Pancreas (tissue), 10 donors: Measurements from ENCODE around the gene KCNH5. TPM values are rescaled to one million over a fixed set of nuclear protein-coding genes. Genes with fewer than 3 reads are reported as not detected.

Source experiments
- ATAC-seq, 4 donors: fragments of 200-7000 bp; cut with Tn5 transposase; one replicate each; pipeline versions ENCODE4 v1.8.0 to v1.9.1; 2020; ENCODE audit warnings: mild to moderate bottlenecking in 4 of 4, moderate library complexity in 4 of 4
- DNase-seq, 6 donors: peaks; one replicate each; pipeline ENCODE4 v3.0.0-alpha.2; 2020
- FAIRE-seq: peaks from 2 replicates; lab custom pipeline; 2012; peaks lifted over from hg19 to GRCh38; lab: Jason Lieb, UNC
- H3K27ac ChIP-seq, 4 donors: fragments of 200-600 bp; sonication (generic); 1 replicate in 3 of 4; 2 replicates in 1 of 4; pipeline versions ENCODE4 v1.5.0 to v1.8.0; 2020
- H3K27me3 ChIP-seq, 4 donors: fragments of 200-600 bp; one replicate each; pipeline ENCODE4 v1.8.0; 2021
- H3K36me3 ChIP-seq, 3 donors: fragments of 200-600 bp; sonication (generic) in 1 of 3; one replicate each; pipeline versions ENCODE4 v1.5.0 to v1.8.0; 2020 to 2021
- H3K4me1 ChIP-seq, 3 donors: fragments of 200-600 bp; one replicate each; pipeline ENCODE4 v1.8.0; 2021
- H3K4me3 ChIP-seq, 4 donors: fragments of 200-600 bp; sonication (generic) in 2 of 4; one replicate each; pipeline versions ENCODE4 v1.5.0 to v1.8.0; 2020 to 2021
- H3K9me3 ChIP-seq, 4 donors: fragments of 200-600 bp; one replicate each; pipeline ENCODE4 v1.8.0; 2021
- WGBS, 2 donors: extraction: QIAGEN DNeasy Blood & Tissue Kit; methylation state at CpG; one replicate each; pipeline ENCODE4 v1.1.7; 2013; 5-methylcytosine and 5-hydroxymethylcytosine counted together
- intact Hi-C, 3 donors: fragments of 100-400 bp; cut with DNase I; formaldehyde crosslinking; loops; one replicate each; pipeline versions ENCODE4 v1.11.1 to v1.14.2; 2022
- polyA plus RNA-seq, 2 donors: library from polyadenylated mRNA; stranded (reverse); fragments of 200-250 nt; gene quantifications; one replicate each; pipeline ENCODE4 v1.2.3, GENCODE V29; 2013
- total RNA-seq, 6 donors: library from RNA; stranded (reverse); fragmentation: NEBNext Ultra II Directional in 4 of 6; extraction: Animal tissue kit (Norgen Biotek cat#: 25700) in 4 of 6; gene quantifications; one replicate each; pipeline versions ENCODE4 v1.2.1 to v1.2.4, GENCODE V29; 2021 to 2023
- TF ChIP-seq, protein P1 (sequence below), 4 donors: fragments of 200-600 bp; sonication (generic) in 3 of 4; IDR thresholded peaks; one replicate each; pipeline versions ENCODE4 v1.5.0 to v1.8.0; 2021; ENCODE audit warnings: antibody characterized with exemption in 4 of 4
- donor health status: healthy with polysubstance abuse.
- donor health status: DM: no; HTN: no; CAD: no; lungs with moderate emphysema.
- donor health status: DM: no; HTN: no; CAD: no.
- donor health status: control.
- donor health status: control.
- donor health status: Bipolar disorder and iron deficiency.
- donor health status: DM: yes; HTN: yes; CAD: no.
- donor health status: DM: no; HTN: no; CAD: no.
- donor health status: DM: no; HTN: no; CAD: no.
- donor health status: DM: yes; HTN: yes; CAD: no.

Gene KCNH5
- total and polyA plus RNA-seq, 8 donors: not detected

DNA sequence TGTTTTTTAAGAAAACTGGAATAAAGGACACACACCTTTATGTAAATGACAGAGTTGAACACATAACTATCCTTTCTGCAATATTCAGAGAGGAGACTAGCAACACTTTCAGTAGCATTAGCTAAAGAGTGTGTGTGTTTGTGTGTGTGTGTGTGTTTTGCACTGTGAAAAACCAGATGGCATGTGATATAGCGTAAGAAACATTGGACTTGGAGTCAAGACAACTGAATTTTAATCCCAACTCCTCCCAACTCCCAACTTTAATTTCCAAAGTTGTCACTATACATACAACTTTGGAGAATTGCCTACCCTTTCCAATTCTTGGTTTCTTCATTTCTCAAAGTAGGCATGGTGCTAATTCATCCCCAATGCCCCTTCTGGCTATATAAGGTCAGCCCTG is 347.8 kb downstream of the KCNH5 start:
- intact Hi-C loops: no loop called here
- TF ChIP-seq, protein P1, sequence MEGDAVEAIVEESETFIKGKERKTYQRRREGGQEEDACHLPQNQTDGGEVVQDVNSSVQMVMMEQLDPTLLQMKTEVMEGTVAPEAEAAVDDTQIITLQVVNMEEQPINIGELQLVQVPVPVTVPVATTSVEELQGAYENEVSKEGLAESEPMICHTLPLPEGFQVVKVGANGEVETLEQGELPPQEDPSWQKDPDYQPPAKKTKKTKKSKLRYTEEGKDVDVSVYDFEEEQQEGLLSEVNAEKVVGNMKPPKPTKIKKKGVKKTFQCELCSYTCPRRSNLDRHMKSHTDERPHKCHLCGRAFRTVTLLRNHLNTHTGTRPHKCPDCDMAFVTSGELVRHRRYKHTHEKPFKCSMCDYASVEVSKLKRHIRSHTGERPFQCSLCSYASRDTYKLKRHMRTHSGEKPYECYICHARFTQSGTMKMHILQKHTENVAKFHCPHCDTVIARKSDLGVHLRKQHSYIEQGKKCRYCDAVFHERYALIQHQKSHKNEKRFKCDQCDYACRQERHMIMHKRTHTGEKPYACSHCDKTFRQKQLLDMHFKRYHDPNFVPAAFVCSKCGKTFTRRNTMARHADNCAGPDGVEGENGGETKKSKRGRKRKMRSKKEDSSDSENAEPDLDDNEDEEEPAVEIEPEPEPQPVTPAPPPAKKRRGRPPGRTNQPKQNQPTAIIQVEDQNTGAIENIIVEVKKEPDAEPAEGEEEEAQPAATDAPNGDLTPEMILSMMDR (IDR thresholded peaks at IDR 0.05): no peak
- Histone ChIP-seq H3K27ac (no peak overlapping the region), H3K9me3 (no peaks in the 10 kb centered on the region), H3K36me3 (no peaks in the 10 kb centered on the region), H3K4me1 (peaks cover 0 to 2% (median 0%) of the 10 kb centered on the region in 3 donors), H3K27me3 (no peaks in the 10 kb centered on the region), H3K4me3 (no peak overlapping the region)
- no peak for ATAC-seq
- no peak for DNase-seq
- no peak for FAIRE-seq
- 87 to 92% methylated on average over 1 of the region's 1 CpG for WGBS, 2 donors

DNA sequence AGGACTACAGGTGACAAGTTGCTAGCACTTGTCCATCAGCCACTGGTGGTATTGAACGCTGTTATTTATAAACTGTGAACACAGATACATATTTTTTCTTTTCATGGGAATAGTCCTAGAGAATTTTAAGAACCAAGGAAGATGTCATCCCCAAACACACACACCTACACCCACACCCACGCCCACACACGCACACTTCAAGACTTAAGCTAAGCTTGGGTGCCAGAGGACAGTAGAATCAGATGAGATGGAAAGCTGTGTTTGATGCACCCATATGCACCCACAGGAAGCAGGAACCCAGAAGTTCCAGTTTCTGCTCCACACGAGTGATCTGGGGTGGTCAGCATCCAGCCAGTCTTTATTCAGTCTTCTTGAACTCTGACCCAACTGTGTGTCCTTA is 348.3 kb downstream of the KCNH5 start:
- TF ChIP-seq, protein P1 (IDR thresholded peaks at IDR 0.05): no peak
- no peak overlapping the region for H3K27ac ChIP-seq
- H3K27me3 ChIP-seq: no peaks in the 10 kb centered on the region
- FAIRE-seq: no peak
- intact Hi-C loops: no loop called here
- H3K4me3 ChIP-seq: no peak overlapping the region
- no peaks in the 10 kb centered on the region for H3K9me3 ChIP-seq
- H3K4me1 ChIP-seq: peaks cover 1 to 6% (median 2%) of the 10 kb centered on the region in 3 donors
- H3K36me3 ChIP-seq: no peaks in the 10 kb centered on the region
- no peak for ATAC-seq
- 79% methylated on average over 4 of the region's 4 CpGs for WGBS, 2 donors
- DNase-seq: no peak

DNA sequence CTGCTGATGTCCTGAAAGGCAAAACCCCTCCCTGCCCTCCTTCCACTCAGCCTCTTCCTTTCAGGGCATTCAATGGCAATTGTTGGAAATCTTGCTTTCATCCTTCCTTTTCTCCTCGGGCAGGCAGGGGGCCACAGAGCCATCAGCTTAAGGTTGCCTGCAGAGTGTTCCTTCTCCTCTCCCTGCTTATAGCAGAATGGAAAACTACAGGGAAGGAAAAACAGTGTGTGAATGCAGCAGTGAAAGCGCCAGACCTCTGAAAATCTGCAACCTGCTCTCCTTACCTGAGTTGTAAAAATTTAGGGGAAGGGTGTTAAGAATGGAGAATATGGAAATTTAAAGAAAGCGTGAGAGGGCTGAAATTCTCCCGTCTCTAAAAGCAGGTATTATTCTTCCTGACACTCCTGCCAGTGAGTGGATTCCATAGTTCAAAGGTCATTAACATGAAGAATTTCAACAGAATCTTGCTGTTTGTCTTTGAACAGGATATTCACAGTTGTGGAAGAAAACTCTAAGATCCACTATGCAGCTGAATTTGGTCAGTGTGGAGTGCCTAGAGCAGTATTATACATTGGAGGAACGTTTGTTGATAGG is 348.8 kb downstream of the KCNH5 start:
- TF ChIP-seq, protein P1 (IDR thresholded peaks at IDR 0.05): no peak
- DNase-seq (no peak), FAIRE-seq (no peak), ATAC-seq (no peak)
- no peak overlapping the region for H3K27ac ChIP-seq
- H3K4me1 ChIP-seq: peaks cover 6 to 11% (median 7%) of the 10 kb centered on the region in 3 donors
- no peaks in the 10 kb centered on the region for H3K9me3 ChIP-seq
- H3K36me3 ChIP-seq: no peaks in the 10 kb centered on the region
- 34 to 35% methylated on average over 5 of the region's 5 CpGs for WGBS, 2 donors
- no peaks in the 10 kb centered on the region for H3K27me3 ChIP-seq
- H3K4me3 ChIP-seq: no peak overlapping the region
- intact Hi-C loops: no loop called here

DNA sequence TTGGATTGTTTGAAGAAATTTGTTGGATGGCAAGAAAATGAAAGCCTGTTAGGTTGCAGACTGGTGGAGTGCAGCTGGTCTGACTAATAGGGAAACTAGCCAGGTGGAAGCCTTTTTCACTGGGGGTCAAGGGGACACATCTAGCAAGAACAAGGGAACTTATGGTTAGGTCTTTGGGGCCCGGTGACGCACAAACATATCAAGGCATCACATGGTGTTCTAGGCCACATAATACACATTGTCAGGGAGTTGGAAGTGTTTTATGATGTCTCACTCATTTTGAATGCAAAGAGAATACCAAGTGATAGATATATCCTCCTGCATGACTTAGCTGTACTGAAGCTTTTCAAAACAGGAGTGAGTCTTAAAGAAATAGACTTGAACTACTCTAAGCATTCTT is 351.2 kb downstream of the KCNH5 start:
- intact Hi-C loops: no loop called here
- no peak overlapping the region for H3K27ac ChIP-seq
- no peaks in the 10 kb centered on the region for H3K9me3 ChIP-seq
- H3K4me3 ChIP-seq: no peak overlapping the region
- FAIRE-seq: no peak
- DNase-seq: no peak
- peaks cover 17 to 23% (median 17%) of the 10 kb centered on the region in 3 donors for H3K4me1 ChIP-seq
- no peaks in the 10 kb centered on the region for H3K36me3 ChIP-seq
- TF ChIP-seq, protein P1 (IDR thresholded peaks at IDR 0.05): no peak
- ATAC-seq: no peak
- 93 to 94% methylated on average over 2 of the region's 2 CpGs for WGBS, 2 donors
- H3K27me3 ChIP-seq: no peaks in the 10 kb centered on the region

DNA sequence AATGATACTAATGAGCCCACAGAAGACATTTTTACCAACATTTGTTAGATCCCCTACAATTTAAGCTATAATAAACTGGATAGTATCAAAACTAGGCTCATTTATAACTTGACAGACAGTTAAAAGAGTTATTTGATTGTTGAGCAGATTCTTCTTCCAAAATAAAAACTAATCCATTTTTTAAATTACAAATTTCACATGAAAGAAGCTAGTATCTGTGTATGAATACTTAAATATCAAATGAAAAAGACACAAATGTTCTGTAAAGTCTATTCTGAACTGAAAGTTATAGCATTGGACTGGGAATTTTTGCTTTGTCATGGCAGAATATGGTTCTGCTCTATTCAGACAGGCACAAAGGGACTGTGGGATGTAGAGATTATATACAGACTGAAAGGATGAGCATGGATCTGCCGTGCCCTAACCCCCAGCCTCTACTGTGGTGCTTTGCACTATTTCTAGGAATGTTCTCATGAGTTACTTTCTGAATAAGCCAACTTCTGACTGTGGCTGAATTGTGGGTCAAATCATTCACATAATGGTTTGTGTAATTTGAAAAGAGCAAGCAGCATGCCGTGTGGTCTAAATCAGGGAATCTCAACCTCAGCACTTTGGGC is 352.7 kb downstream of the KCNH5 start:
- DNase-seq (no peak), FAIRE-seq (no peak), ATAC-seq (peak; percentile 31 to 61 (median 49))
- H3K27ac ChIP-seq: peak overlapping the region in 3 of 4 donors; percentile 8 to 74 (median 49)
- TF ChIP-seq, protein P1 (IDR thresholded peaks at IDR 0.05): no peak
- no peaks in the 10 kb centered on the region for H3K27me3 ChIP-seq
- H3K4me3 ChIP-seq: no peak overlapping the region
- intact Hi-C loops: no loop called here
- H3K4me1 ChIP-seq: peaks cover 17 to 23% (median 17%) of the 10 kb centered on the region in 3 donors
- no peaks in the 10 kb centered on the region for H3K36me3 ChIP-seq
- WGBS, 2 donors: 61 to 68% methylated on average over 2 of the region's 2 CpGs
- H3K9me3 ChIP-seq: peaks cover 0 to 5% (median 0%) of the 10 kb centered on the region in 4 donors
